ENCODE measurements around the gene ALDOB. TPM values are rescaled to one million over a fixed set of nuclear protein-coding genes. Genes with fewer than 3 reads are reported as not detected.

Gene ALDOB
- polyA plus RNA-seq, 4 donors = 757 to 16,248 (median 6,488) TPM

GRCh38 chr9:101453776-101454570, 18.4 kb upstream of the ALDOB start:
- WGBS, 3 donors = 89 to 94% (median 93%) methylated on average over 4 of the region's 4 CpGs

GRCh38 chr9:101451498-101451897, 15.9 kb upstream of the ALDOB start:
- no peak for FAIRE-seq
- Histone ChIP-seq H3K36me3 (ENCODE audit: control insufficient read depth in 3 of 3, insufficient read depth in 2 of 3, low read depth in 1 of 3, low read length in 3 of 3) (no peaks in the 10 kb centered on the region), H3K4me1 (ENCODE audit: control insufficient read depth in 3 of 3, insufficient read depth in 2 of 3, low read depth in 1 of 3, low read length in 2 of 3) (peaks cover 0 to 24% (median 1%) of the 10 kb centered on the region in 3 donors), H3K4me3 (ENCODE audit: low read depth in 1 of 3, low read length in 3 of 3) (no peak overlapping the region), H3K9me3 (ENCODE audit: control insufficient read depth in 2 of 2, insufficient read depth in 1 of 2, low read depth in 1 of 2, low read length in 1 of 2) (peaks cover 0 to 29% of the 10 kb centered on the region in 2 donors), H3K27ac (ENCODE audit: low read depth in 1 of 3, low read length in 2 of 3) (peak overlapping the region in 1 of 3 donors; percentile 92), H3K27me3 (ENCODE audit: control insufficient read depth in 3 of 3, insufficient read depth in 3 of 3, low read length in 3 of 3) (peaks cover 0 to 2% (median 0%) of the 10 kb centered on the region in 3 donors)
- DNase-seq = no peak
- WGBS, 3 donors = 88 to 90% (median 89%) methylated on average over 4 of the region's 4 CpGs

More at GRCh38 chr9:101453776-101454570, 18.4 kb upstream of the ALDOB start:
- Histone ChIP-seq H3K4me1 (ENCODE audit: control insufficient read depth in 3 of 3, insufficient read depth in 2 of 3, low read depth in 1 of 3, low read length in 2 of 3) (peaks cover 0 to 21% (median 1%) of the 10 kb centered on the region in 3 donors), H3K27ac (ENCODE audit: low read depth in 1 of 3, low read length in 2 of 3) (peak overlapping the region in 2 of 3 donors; percentile 11 to 46), H3K9me3 (ENCODE audit: control insufficient read depth in 2 of 2, insufficient read depth in 1 of 2, low read depth in 1 of 2, low read length in 1 of 2) (peaks cover 0 to 23% of the 10 kb centered on the region in 2 donors), H3K4me3 (ENCODE audit: low read depth in 1 of 3, low read length in 3 of 3) (no peak overlapping the region), H3K27me3 (ENCODE audit: control insufficient read depth in 3 of 3, insufficient read depth in 3 of 3, low read length in 3 of 3) (peaks cover 0 to 2% (median 0%) of the 10 kb centered on the region in 3 donors), H3K36me3 (ENCODE audit: control insufficient read depth in 3 of 3, insufficient read depth in 2 of 3, low read depth in 1 of 3, low read length in 3 of 3) (no peaks in the 10 kb centered on the region)
- FAIRE-seq = no peak
- peak in 1 of 2 donors; percentile 63 for DNase-seq

GRCh38 chr9:101450931-101451330, 15.4 kb upstream of the ALDOB start:
- no peak for FAIRE-seq
- Histone ChIP-seq H3K9me3 (ENCODE audit: control insufficient read depth in 2 of 2, insufficient read depth in 1 of 2, low read depth in 1 of 2, low read length in 1 of 2) (peaks cover 0 to 29% of the 10 kb centered on the region in 2 donors), H3K27ac (ENCODE audit: low read depth in 1 of 3, low read length in 2 of 3) (peak overlapping the region in 1 of 3 donors; percentile 92), H3K4me3 (ENCODE audit: low read depth in 1 of 3, low read length in 3 of 3) (no peak overlapping the region), H3K27me3 (ENCODE audit: control insufficient read depth in 3 of 3, insufficient read depth in 3 of 3, low read length in 3 of 3) (peaks cover 0 to 2% (median 0%) of the 10 kb centered on the region in 3 donors), H3K4me1 (ENCODE audit: control insufficient read depth in 3 of 3, insufficient read depth in 2 of 3, low read depth in 1 of 3, low read length in 2 of 3) (peaks cover 0 to 30% (median 1%) of the 10 kb centered on the region in 3 donors), H3K36me3 (ENCODE audit: control insufficient read depth in 3 of 3, insufficient read depth in 2 of 3, low read depth in 1 of 3, low read length in 3 of 3) (no peaks in the 10 kb centered on the region)
- DNase-seq = peak; percentile 74 to 80
- 15 to 43% (median 19%) methylated on average over 4 of the region's 4 CpGs for WGBS, 3 donors

GRCh38 chr9:101449071-101449721, 13.6 kb upstream of the ALDOB start:
- no peak for FAIRE-seq
- Histone ChIP-seq H3K9me3 (ENCODE audit: control insufficient read depth in 2 of 2, insufficient read depth in 1 of 2, low read depth in 1 of 2, low read length in 1 of 2) (peaks cover 0 to 28% of the 10 kb centered on the region in 2 donors), H3K4me1 (ENCODE audit: control insufficient read depth in 3 of 3, insufficient read depth in 2 of 3, low read depth in 1 of 3, low read length in 2 of 3) (peaks cover 0 to 45% (median 3%) of the 10 kb centered on the region in 3 donors), H3K27me3 (ENCODE audit: control insufficient read depth in 3 of 3, insufficient read depth in 3 of 3, low read length in 3 of 3) (peaks cover 0 to 2% (median 0%) of the 10 kb centered on the region in 3 donors), H3K4me3 (ENCODE audit: low read depth in 1 of 3, low read length in 3 of 3) (peak overlapping the region in 2 of 3 donors; percentile 54 to 74), H3K27ac (ENCODE audit: low read depth in 1 of 3, low read length in 2 of 3) (peak overlapping the region; percentile 69 to 92 (median 82)), H3K36me3 (ENCODE audit: control insufficient read depth in 3 of 3, insufficient read depth in 2 of 3, low read depth in 1 of 3, low read length in 3 of 3) (no peaks in the 10 kb centered on the region)
- DNase-seq = peak; percentile 89 to 93
- 2% methylated on average over 40 of the region's 40 CpGs for WGBS, 3 donors

- H3K36me3 ChIP-seq (ENCODE audit: control insufficient read depth in 3 of 3, insufficient read depth in 2 of 3, low read depth in 1 of 3, low read length in 3 of 3) = no peaks in the 10 kb centered on the region
- peaks cover 0 to 2% (median 0%) of the 10 kb centered on the region in 3 donors for H3K27me3 ChIP-seq (ENCODE audit: control insufficient read depth in 3 of 3, insufficient read depth in 3 of 3, low read length in 3 of 3)
- H3K9me3 ChIP-seq (ENCODE audit: control insufficient read depth in 2 of 2, insufficient read depth in 1 of 2, low read depth in 1 of 2, low read length in 1 of 2) = peaks cover 0 to 27% of the 10 kb centered on the region in 2 donors
- WGBS, 3 donors = 32 to 55% (median 38%) methylated on average over 4 of the region's 4 CpGs
- DNase-seq = no peak
- H3K4me3 ChIP-seq (ENCODE audit: low read depth in 1 of 3, low read length in 3 of 3) = no peak overlapping the region
- peaks cover 0 to 48% (median 3%) of the 10 kb centered on the region in 3 donors for H3K4me1 ChIP-seq (ENCODE audit: control insufficient read depth in 3 of 3, insufficient read depth in 2 of 3, low read depth in 1 of 3, low read length in 2 of 3)
- FAIRE-seq = no peak
- peak overlapping the region in 1 of 3 donors; percentile 92 for H3K27ac ChIP-seq (ENCODE audit: low read depth in 1 of 3, low read length in 2 of 3)
These were observed 13.1 kb upstream of the ALDOB start for GRCh38 chr9:101448680-101449070.

- Histone ChIP-seq H3K27ac (ENCODE audit: low read depth in 1 of 3, low read length in 2 of 3) (peak overlapping the region in 1 of 3 donors; percentile 93), H3K36me3 (ENCODE audit: control insufficient read depth in 3 of 3, insufficient read depth in 2 of 3, low read depth in 1 of 3, low read length in 3 of 3) (no peaks in the 10 kb centered on the region), H3K4me3 (ENCODE audit: low read depth in 1 of 3, low read length in 3 of 3) (no peak overlapping the region), H3K27me3 (ENCODE audit: control insufficient read depth in 3 of 3, insufficient read depth in 3 of 3, low read length in 3 of 3) (peaks cover 0 to 2% (median 0%) of the 10 kb centered on the region in 3 donors), H3K9me3 (ENCODE audit: control insufficient read depth in 2 of 2, insufficient read depth in 1 of 2, low read depth in 1 of 2, low read length in 1 of 2) (peaks cover 0 to 16% of the 10 kb centered on the region in 2 donors), H3K4me1 (ENCODE audit: control insufficient read depth in 3 of 3, insufficient read depth in 2 of 3, low read depth in 1 of 3, low read length in 2 of 3) (peaks cover 0 to 63% (median 3%) of the 10 kb centered on the region in 3 donors)
- no peak for DNase-seq
- no peak for FAIRE-seq
These were observed 11.2 kb upstream of the ALDOB start for GRCh38 chr9:101446732-101447131.

- peak overlapping the region; percentile 70 to 93 (median 87) for H3K27ac ChIP-seq (ENCODE audit: low read depth in 1 of 3, low read length in 2 of 3)
- peaks cover 0 to 2% (median 0%) of the 10 kb centered on the region in 3 donors for H3K27me3 ChIP-seq (ENCODE audit: control insufficient read depth in 3 of 3, insufficient read depth in 3 of 3, low read length in 3 of 3)
- peak; percentile 88 to 89 for DNase-seq
- no peaks in the 10 kb centered on the region for H3K36me3 ChIP-seq (ENCODE audit: control insufficient read depth in 3 of 3, insufficient read depth in 2 of 3, low read depth in 1 of 3, low read length in 3 of 3)
- no peak overlapping the region for H3K4me3 ChIP-seq (ENCODE audit: low read depth in 1 of 3, low read length in 3 of 3)
- peaks cover 0 to 61% (median 3%) of the 10 kb centered on the region in 3 donors for H3K4me1 ChIP-seq (ENCODE audit: control insufficient read depth in 3 of 3, insufficient read depth in 2 of 3, low read depth in 1 of 3, low read length in 2 of 3)
- WGBS, 3 donors = 6 to 39% (median 22%) methylated on average over 5 of the region's 5 CpGs
- H3K9me3 ChIP-seq (ENCODE audit: control insufficient read depth in 2 of 2, insufficient read depth in 1 of 2, low read depth in 1 of 2, low read length in 1 of 2) = peaks cover 0 to 11% of the 10 kb centered on the region in 2 donors
- FAIRE-seq = no peak
These were observed 9.9 kb upstream of the ALDOB start for GRCh38 chr9:101445353-101446029.

- Histone ChIP-seq H3K27ac (ENCODE audit: low read depth in 1 of 3, low read length in 2 of 3) (peak overlapping the region; percentile 67 to 93 (median 80)), H3K4me1 (ENCODE audit: control insufficient read depth in 3 of 3, insufficient read depth in 2 of 3, low read depth in 1 of 3, low read length in 2 of 3) (peaks cover 0 to 72% (median 2%) of the 10 kb centered on the region in 3 donors), H3K27me3 (ENCODE audit: control insufficient read depth in 3 of 3, insufficient read depth in 3 of 3, low read length in 3 of 3) (peaks cover 0 to 2% (median 0%) of the 10 kb centered on the region in 3 donors), H3K36me3 (ENCODE audit: control insufficient read depth in 3 of 3, insufficient read depth in 2 of 3, low read depth in 1 of 3, low read length in 3 of 3) (no peaks in the 10 kb centered on the region), H3K4me3 (ENCODE audit: low read depth in 1 of 3, low read length in 3 of 3) (no peak overlapping the region), H3K9me3 (ENCODE audit: control insufficient read depth in 2 of 2, insufficient read depth in 1 of 2, low read depth in 1 of 2, low read length in 1 of 2) (peaks cover 0 to 11% of the 10 kb centered on the region in 2 donors)
- FAIRE-seq = no peak
- WGBS, 3 donors = 17 to 47% (median 26%) methylated on average over 9 of the region's 9 CpGs
- peak in 1 of 2 donors; percentile 90 for DNase-seq
These were observed 7.8 kb upstream of the ALDOB start for GRCh38 chr9:101443364-101443771.
